Common myeloid progenitor, CD34-positive (primary cell): ENCODE measurements around the gene OR4D5. TPM values are rescaled to one million over a fixed set of nuclear protein-coding genes. Genes with fewer than 3 reads are reported as not detected.

Experiments
- CTCF ChIA-PET: fragments of 350-600 bp; sonication (Branson Sonifier 250); formaldehyde crosslinking; loops from one replicate; lab custom pipeline; 2021; ENCODE audit warnings: antibody characterized with exemption; lab: Charles Lee
- POLR2A ChIA-PET: fragments of 350-600 bp; sonication (Branson Sonifier 250); formaldehyde crosslinking; loops from one replicate; lab custom pipeline; 2021; ENCODE audit warnings: antibody characterized with exemption; lab: Charles Lee
- DNase-seq, 3 donors: peaks; one replicate each; pipeline versions ENCODE4 v3.0.0 to v3.0.0-alpha.2; 2013
- H3K27ac ChIP-seq, 2 experiments: 1 replicate in 1 of 2; 2 replicates in 1 of 2; pipeline ENCODE4 v1.7.0; 2013; ENCODE audit warnings: inconsistent platforms in 2 of 2, low read length in 2 of 2, mild to moderate bottlenecking in 2 of 2, low read depth in 1 of 2, moderate library complexity in 1 of 2; ENCODE audit not compliant: severe bottlenecking in 2 of 2, insufficient read depth in 1 of 2, poor library complexity in 1 of 2
- H3K27me3 ChIP-seq, 5 experiments: replicated peaks in 2 of 5; 1 replicate in 3 of 5; 2 replicates in 2 of 5; pipeline versions ENCODE4 v1.6.1 to v1.7.0; 2013; ENCODE audit warnings: low read length in 4 of 5, mild to moderate bottlenecking in 2 of 5, moderate library complexity in 2 of 5, inconsistent platforms in 1 of 5; ENCODE audit not compliant: insufficient read depth in 5 of 5, control insufficient read depth in 4 of 5
- H3K36me3 ChIP-seq, 4 experiments: 1 replicate in 2 of 4; 2 replicates in 2 of 4; pipeline versions ENCODE4 v1.6.1 to v1.7.0; 2013; ENCODE audit warnings: low read length in 3 of 4, control low read depth in 1 of 4, mild to moderate bottlenecking in 1 of 4; ENCODE audit not compliant: control insufficient read depth in 4 of 4, insufficient read depth in 4 of 4
- H3K4me1 ChIP-seq, 4 experiments: 1 replicate in 3 of 4; 2 replicates in 1 of 4; pipeline versions ENCODE4 v1.6.1 to v1.7.1; 2013; ENCODE audit warnings: low read length in 3 of 4, mild to moderate bottlenecking in 3 of 4, control low read depth in 1 of 4, inconsistent platforms in 1 of 4, moderate library complexity in 1 of 4; ENCODE audit not compliant: control insufficient read depth in 4 of 4, insufficient read depth in 4 of 4; ENCODE audit errors: control extremely low read depth in 1 of 4
- H3K4me3 ChIP-seq, 7 experiments: 1 replicate in 4 of 7; 2 replicates in 3 of 7; pipeline versions ENCODE4 v1.5.1 to v1.7.0; 2013; ENCODE audit warnings: mild to moderate bottlenecking in 7 of 7, low read length in 6 of 7, moderate library complexity in 6 of 7, inconsistent platforms in 2 of 7, low read depth in 2 of 7, control low read depth in 1 of 7; ENCODE audit not compliant: insufficient read depth in 4 of 7, control insufficient read depth in 1 of 7; ENCODE audit errors: extremely low read depth in 1 of 7
- H3K9me3 ChIP-seq, 5 experiments: 1 replicate in 4 of 5; 2 replicates in 1 of 5; pipeline versions ENCODE4 v1.6.1 to v1.7.1; 2013; ENCODE audit warnings: low read length in 4 of 5, mild to moderate bottlenecking in 2 of 5, inconsistent platforms in 1 of 5, low read depth in 1 of 5, moderate library complexity in 1 of 5; ENCODE audit not compliant: control insufficient read depth in 4 of 5, insufficient read depth in 2 of 5; ENCODE audit errors: control extremely low read depth in 1 of 5
- whole genome bisulfite sequencing: methylation state at CpG from one replicate; pipeline ENCODE4 v1.1.5; 2013; ENCODE audit not compliant: insufficient coverage; 5-methylcytosine and 5-hydroxymethylcytosine counted together
- polyA plus RNA-seq: library from polyadenylated mRNA; unstranded; fragments of 120-200 nt; gene quantifications from one replicate; pipeline ENCODE4 v1.2.1, GENCODE V29; 2013

Gene OR4D5
- polyA plus RNA-seq = not detected

GRCh38 chr11:123939317-123939716 is at the start of gene OR4D5:
Gene OR4D5, plus strand, starts transcription at chr11:123939617. Its CDS starts 0 bp downstream, at chr11:123939617.
- no peak for DNase-seq
- CTCF ChIA-PET = no interaction called here
- POLR2A ChIA-PET = no interaction called here
- no peaks in the 10 kb centered on the region for H3K27me3 ChIP-seq
- H3K4me1 ChIP-seq = no peaks in the 10 kb centered on the region
- H3K27ac ChIP-seq = no peak within 1 kb of the TSS
- peaks cover 0 to 2% (median 0%) of the 10 kb centered on the region in 5 experiments for H3K9me3 ChIP-seq
- H3K4me3 ChIP-seq = no peak within 1 kb of the TSS
- WGBS = no CpG with 5 or more reads among the region's 1 CpG
- H3K36me3 ChIP-seq = no peaks in the 10 kb centered on the region

- Histone ChIP-seq H3K36me3 (no peaks in the 10 kb centered on the region), H3K27me3 (no peaks in the 10 kb centered on the region), H3K4me3 (no peak overlapping the region), H3K4me1 (no peaks in the 10 kb centered on the region), H3K9me3 (no peaks in the 10 kb centered on the region), H3K27ac (no peak overlapping the region)
- no peak for DNase-seq
- ChIA-PET POLR2A (no interaction called here), CTCF (interaction anchor here (0.6 kb wide), 1 partner anchor 206 kb away, joined by 3 read pairs; no protein-coding TSS in a partner anchor)
Measured at GRCh38 chr11:123892031-123892430, 47.4 kb upstream of the OR4D5 start.

- H3K4me3 ChIP-seq = no peak overlapping the region
- H3K27me3 ChIP-seq = no peaks in the 10 kb centered on the region
- H3K9me3 ChIP-seq = no peaks in the 10 kb centered on the region
- CTCF ChIA-PET = no interaction called here
- no peak for DNase-seq
- no peak overlapping the region for H3K27ac ChIP-seq
- no peaks in the 10 kb centered on the region for H3K36me3 ChIP-seq
- 90% methylated on average over 2 of the region's 3 CpGs for WGBS
- H3K4me1 ChIP-seq = peaks cover 0 to 4% (median 0%) of the 10 kb centered on the region in 4 experiments
- POLR2A ChIA-PET = no interaction called here
Measured at GRCh38 chr11:123899792-123900191, 39.6 kb upstream of the OR4D5 start.

- no peak for DNase-seq
- Histone ChIP-seq H3K36me3 (no peaks in the 10 kb centered on the region), H3K4me1 (peaks cover 0 to 4% (median 0%) of the 10 kb centered on the region in 4 experiments), H3K27me3 (no peaks in the 10 kb centered on the region), H3K27ac (no peak within 1 kb of the TSS), H3K9me3 (no peaks in the 10 kb centered on the region), H3K4me3 (no peak within 1 kb of the TSS)
- 91% methylated on average over 1 of the region's 1 CpG for WGBS
- POLR2A ChIA-PET = no interaction called here
- CTCF ChIA-PET = no interaction called here
Measured at GRCh38 chr11:123901867-123902266, 37.5 kb upstream of the OR4D5 start, which contains the start of gene OR8D4. Gene OR8D4, plus strand, starts transcription at chr11:123902167. Its CDS starts 4,265 bp downstream, at chr11:123906432.

- CTCF ChIA-PET = no interaction called here
- POLR2A ChIA-PET = no interaction called here
- H3K9me3 ChIP-seq = no peaks in the 10 kb centered on the region
- DNase-seq = no peak
- no peaks in the 10 kb centered on the region for H3K36me3 ChIP-seq
- no peak overlapping the region for H3K4me3 ChIP-seq
- WGBS = 53% methylated on average over 2 of the region's 2 CpGs
- H3K4me1 ChIP-seq = peaks cover 0 to 4% (median 0%) of the 10 kb centered on the region in 4 experiments
- H3K27me3 ChIP-seq = no peaks in the 10 kb centered on the region
- H3K27ac ChIP-seq = no peak overlapping the region
Measured at GRCh38 chr11:123903932-123904331, 35.5 kb upstream of the OR4D5 start.

- ChIA-PET CTCF (no interaction called here), POLR2A (no interaction called here)
- no peaks in the 10 kb centered on the region for H3K36me3 ChIP-seq
- no peaks in the 10 kb centered on the region for H3K9me3 ChIP-seq
- H3K4me1 ChIP-seq = peaks cover 0 to 4% (median 0%) of the 10 kb centered on the region in 4 experiments
- no peaks in the 10 kb centered on the region for H3K27me3 ChIP-seq
- H3K4me3 ChIP-seq = no peak overlapping the region
- H3K27ac ChIP-seq = no peak overlapping the region
- 100% methylated on average over 2 of the region's 3 CpGs for WGBS
- DNase-seq = no peak
Measured at GRCh38 chr11:123904932-123905331, 34.5 kb upstream of the OR4D5 start.

GRCh38 chr11:123905826-123906225 is 33.6 kb upstream of the OR4D5 start:
- H3K27ac ChIP-seq = no peak overlapping the region
- peaks cover 0 to 4% (median 0%) of the 10 kb centered on the region in 4 experiments for H3K4me1 ChIP-seq
- H3K27me3 ChIP-seq = no peaks in the 10 kb centered on the region
- H3K4me3 ChIP-seq = no peak overlapping the region
- 90% methylated on average over 3 of the region's 3 CpGs for WGBS
- no peaks in the 10 kb centered on the region for H3K9me3 ChIP-seq
- ChIA-PET CTCF (no interaction called here), POLR2A (no interaction called here)
- H3K36me3 ChIP-seq = no peaks in the 10 kb centered on the region
- no peak for DNase-seq
